Adrenal gland (tissue), 12 donors: ENCODE data around the gene LRBA. TPM values are rescaled to one million over a fixed set of nuclear protein-coding genes. Genes with fewer than 3 reads are reported as not detected.
A peak's percentile ranks its signal among the peaks of the same experiment; 100 is the strongest.

Experiments used
- DNase-seq, 7 donors: peaks; one replicate each; pipeline ENCODE4 v3.0.0-alpha.2; 2019 to 2020
- H3K27ac ChIP-seq, 5 donors: fragments of 200-600 bp; sonication (generic) in 4 of 5; 1 replicate in 3 of 5; 2 replicates in 2 of 5; pipeline versions ENCODE4 v1.5.1 to v1.8.0; 2016 to 2020; ENCODE audit warnings: mild to moderate bottlenecking in 1 of 5
- H3K27me3 ChIP-seq: fragments of 200-600 bp; 2 replicates; pipeline ENCODE4 v1.8.0; 2021
- H3K36me3 ChIP-seq, 2 donors: fragments of 200-600 bp; replicated peaks in 1 of 2; 1 replicate in 1 of 2; 2 replicates in 1 of 2; pipeline versions ENCODE4 v1.5.1 to v1.8.0; 2018 to 2022
- H3K4me1 ChIP-seq, 2 donors: fragments of 200-600 bp; replicated peaks in 1 of 2; 1 replicate in 1 of 2; 2 replicates in 1 of 2; pipeline versions ENCODE4 v1.5.1 to v1.8.0; 2018 to 2021
- H3K4me3 ChIP-seq, 4 donors: fragments of 200-600 bp; sonication (generic) in 3 of 4; one replicate each; pipeline ENCODE4 v1.5.1; 2016 to 2018
- H3K9me3 ChIP-seq, 3 donors: fragments of 200-600 bp; sonication (generic) in 1 of 3; replicated peaks in 1 of 3; 1 replicate in 2 of 3; 2 replicates in 1 of 3; pipeline versions ENCODE4 v1.5.1 to v1.8.0; 2016 to 2021
- POLR2A ChIP-seq, 2 donors: fragments of 450-650 bp; IDR thresholded peaks; one replicate each; pipeline ENCODE4 v1.6.1; 2017; ENCODE audit warnings: antibody characterized with exemption in 2 of 2, mild to moderate bottlenecking in 2 of 2, moderate library complexity in 1 of 2
- WGBS, 4 donors: extraction: QIAGEN DNeasy Blood & Tissue Kit in 2 of 4; methylation state at CpG; one replicate each; pipeline versions ENCODE4 v1.1.5 to v1.1.7; 2013 to 2017; 5-methylcytosine and 5-hydroxymethylcytosine counted together
- intact Hi-C, 2 donors: fragments of 100-400 bp; cut with DNase I; formaldehyde crosslinking; loops; one replicate each; pipeline versions ENCODE4 v1.14.1 to v1.15.0; 2022 to 2023
- polyA plus RNA-seq, 3 donors: library from polyadenylated mRNA; stranded (reverse); fragments of 200-250 nt in 2 of 3; fragments of 350-450 nt in 1 of 3; fragmentation: Illumina TruSeq in 1 of 3; extraction: RNeasy Lipid Tissue Mini Kit (QIAGEN cat#74804) in 1 of 3; gene quantifications; one replicate each; pipeline ENCODE4 v1.2.3, GENCODE V29; 2013 to 2014
- total RNA-seq, 9 donors: library from RNA; depleted of rRNA in 4 of 9; stranded (reverse); fragments of >200 nt in 4 of 9; fragments of 120-200 nt in 1 of 9; fragmentation: NEBNext Ultra II Directional in 1 of 9; extraction: Animal tissue kit (Norgen Biotek cat#: 25700) in 1 of 9; gene quantifications; one replicate each; pipeline versions ENCODE4 v1.1.0 to v1.2.4, GENCODE V29; 2013 to 2023
- TF ChIP-seq, protein P1 (sequence below), 6 experiments: fragments of 450-650 bp in 4 of 6; fragments of 200-600 bp in 2 of 6; sonication (generic) in 1 of 6; IDR thresholded peaks; 1 replicate in 5 of 6; 2 replicates in 1 of 6; pipeline versions ENCODE4 v1.5.1 to v1.8.0; 2016 to 2021; ENCODE audit warnings: antibody characterized with exemption in 6 of 6, mild to moderate bottlenecking in 2 of 6, moderate library complexity in 1 of 6
- donor health status: healthy with polysubstance abuse.
- donor health status: Bipolar disorder and iron deficiency.
- donor health status: DM: yes; HTN: yes; CAD: no.
- donor health status: DM: no; HTN: no; CAD: no.
- donor health status: DM: no; HTN: no; CAD: no.
- donor health status: DM: yes; HTN: yes; CAD: no.

Gene LRBA
- total and polyA plus RNA-seq, 12 donors: 9.6 to 106 (median 40.6) TPM

GRCh38 chr4:151025759-151026158 is 10.7 kb upstream of the LRBA start:
- 87 to 92% (median 91%) methylated on average over 3 of the region's 3 CpGs for WGBS, 4 donors
- H3K4me1 ChIP-seq: no peaks in the 10 kb centered on the region
- intact Hi-C loops: no loop called here

GRCh38 chr4:151022586-151022985 is 7.5 kb upstream of the LRBA start:
- intact Hi-C loops: no loop called here

More at GRCh38 chr4:151025759-151026158, 10.7 kb upstream of the LRBA start:
- Histone ChIP-seq H3K9me3 (no peaks in the 10 kb centered on the region), H3K36me3 (no peaks in the 10 kb centered on the region), H3K27ac (no peak overlapping the region), H3K4me3 (no peak overlapping the region), H3K27me3 (no peaks in the 10 kb centered on the region)
- DNase-seq: no peak
- TF ChIP-seq POLR2A (IDR thresholded peaks at IDR 0.05): no peak
- TF ChIP-seq, protein P1, sequence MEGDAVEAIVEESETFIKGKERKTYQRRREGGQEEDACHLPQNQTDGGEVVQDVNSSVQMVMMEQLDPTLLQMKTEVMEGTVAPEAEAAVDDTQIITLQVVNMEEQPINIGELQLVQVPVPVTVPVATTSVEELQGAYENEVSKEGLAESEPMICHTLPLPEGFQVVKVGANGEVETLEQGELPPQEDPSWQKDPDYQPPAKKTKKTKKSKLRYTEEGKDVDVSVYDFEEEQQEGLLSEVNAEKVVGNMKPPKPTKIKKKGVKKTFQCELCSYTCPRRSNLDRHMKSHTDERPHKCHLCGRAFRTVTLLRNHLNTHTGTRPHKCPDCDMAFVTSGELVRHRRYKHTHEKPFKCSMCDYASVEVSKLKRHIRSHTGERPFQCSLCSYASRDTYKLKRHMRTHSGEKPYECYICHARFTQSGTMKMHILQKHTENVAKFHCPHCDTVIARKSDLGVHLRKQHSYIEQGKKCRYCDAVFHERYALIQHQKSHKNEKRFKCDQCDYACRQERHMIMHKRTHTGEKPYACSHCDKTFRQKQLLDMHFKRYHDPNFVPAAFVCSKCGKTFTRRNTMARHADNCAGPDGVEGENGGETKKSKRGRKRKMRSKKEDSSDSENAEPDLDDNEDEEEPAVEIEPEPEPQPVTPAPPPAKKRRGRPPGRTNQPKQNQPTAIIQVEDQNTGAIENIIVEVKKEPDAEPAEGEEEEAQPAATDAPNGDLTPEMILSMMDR (IDR thresholded peaks at IDR 0.05): no peak

DNA sequence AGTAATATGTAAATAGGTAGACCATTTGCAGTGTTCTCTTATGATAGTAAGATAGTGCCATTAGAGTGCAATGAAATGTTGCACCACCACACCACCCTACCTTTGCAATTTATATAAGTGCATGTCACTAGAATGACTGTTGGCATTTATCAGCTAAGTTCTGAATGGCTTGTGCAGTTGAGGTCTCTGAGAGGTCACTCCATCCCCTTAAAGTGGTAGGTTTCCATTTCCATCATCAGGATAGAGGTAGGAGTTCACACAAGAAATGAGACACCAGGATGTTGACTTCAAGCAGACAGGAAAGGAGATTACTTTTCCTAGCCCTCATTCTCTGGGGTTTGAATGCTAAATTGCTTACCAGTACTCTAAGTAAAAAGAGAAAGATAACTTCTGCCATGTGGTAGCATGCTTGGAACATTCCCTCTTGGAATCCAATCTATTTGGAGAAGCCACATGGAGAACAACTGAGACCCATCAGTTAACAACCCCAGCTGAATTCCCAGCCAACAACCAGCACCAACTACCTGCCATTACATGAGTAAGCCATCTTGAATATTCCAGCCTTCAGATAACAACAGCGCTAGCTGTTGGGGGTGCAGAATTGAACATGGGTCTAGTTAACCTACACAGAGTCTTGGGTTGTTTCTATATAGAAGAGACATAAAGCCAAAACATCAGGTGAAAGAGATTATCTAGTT is 6.7 kb upstream of the LRBA start:
- intact Hi-C loops: no loop called here
- Histone ChIP-seq H3K27ac (no peak overlapping the region), H3K4me1 (peaks cover 0 to 1% of the 10 kb centered on the region in 2 donors), H3K27me3 (no peaks in the 10 kb centered on the region), H3K9me3 (no peaks in the 10 kb centered on the region), H3K36me3 (no peaks in the 10 kb centered on the region), H3K4me3 (no peak overlapping the region)
- DNase-seq: no peak
- TF ChIP-seq, protein P1 (IDR thresholded peaks at IDR 0.05): no peak
- no peak for TF ChIP-seq POLR2A (IDR thresholded peaks at IDR 0.05)
- 82 to 100% (median 95%) methylated on average over 1 of the region's 1 CpG for WGBS, 4 donors

More at GRCh38 chr4:151022586-151022985, 7.5 kb upstream of the LRBA start:
- DNase-seq: no peak
- WGBS, 4 donors: 66 to 68% (median 67%) methylated on average over 2 of the region's 2 CpGs
- H3K27me3 ChIP-seq: no peaks in the 10 kb centered on the region
- TF ChIP-seq POLR2A (IDR thresholded peaks at IDR 0.05): no peak
- TF ChIP-seq, protein P1 (IDR thresholded peaks at IDR 0.05): no peak
- no peak overlapping the region for H3K27ac ChIP-seq
- no peaks in the 10 kb centered on the region for H3K36me3 ChIP-seq
- H3K4me1 ChIP-seq: no peaks in the 10 kb centered on the region
- no peaks in the 10 kb centered on the region for H3K9me3 ChIP-seq
- no peak overlapping the region for H3K4me3 ChIP-seq

DNA sequence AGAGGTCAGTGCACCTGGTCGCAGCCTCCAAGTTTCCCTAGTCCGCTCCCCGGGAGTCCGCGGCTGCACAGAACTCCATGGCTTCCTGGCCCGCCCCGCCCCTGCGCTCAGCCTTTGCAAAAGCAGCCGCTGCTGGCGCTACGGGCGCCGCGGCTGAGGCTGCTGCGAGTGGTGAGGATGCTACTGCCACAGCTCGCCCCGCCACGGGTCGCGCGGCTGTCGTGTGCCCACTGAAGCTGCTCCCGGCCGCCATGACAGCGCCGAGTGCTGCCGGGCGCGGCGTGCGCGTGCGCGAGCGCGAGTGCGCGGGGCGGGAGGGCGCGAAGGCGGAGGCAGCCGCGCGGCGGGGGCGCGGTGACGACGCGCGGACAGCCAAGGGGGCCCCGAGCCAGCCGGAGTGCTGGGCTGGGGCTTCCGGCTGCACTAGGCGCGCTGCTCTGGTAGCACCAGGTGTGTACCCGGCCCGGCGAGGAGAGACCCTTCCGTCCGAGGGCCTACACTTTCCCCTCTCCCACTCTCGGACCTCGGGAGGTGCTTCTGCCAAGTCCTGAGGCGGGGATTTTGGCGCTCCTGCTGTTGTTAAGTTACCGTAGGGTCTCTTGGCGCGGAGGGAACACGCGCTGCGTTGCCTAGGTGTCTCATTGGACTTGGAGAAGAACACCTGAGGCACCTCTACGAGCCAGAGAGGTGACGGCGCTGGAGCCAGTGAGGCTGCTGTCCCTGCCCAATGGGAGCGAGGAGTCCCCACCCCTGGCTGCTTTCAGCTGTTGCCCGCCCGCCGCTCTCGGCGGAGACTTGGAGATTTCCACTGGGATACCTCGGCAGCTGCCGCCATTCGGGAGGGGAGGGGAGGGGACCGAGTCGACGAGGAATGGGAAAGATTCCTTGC is 619 bp upstream of the LRBA start:
- DNase-seq: peak; percentile 78 to 88 (median 80)
- H3K4me3 ChIP-seq: peak overlapping the region; percentile 79 to 92 (median 89)
- peak overlapping the region; percentile 91 to 99 (median 93) for H3K27ac ChIP-seq
- intact Hi-C loops: no loop called here
- WGBS, 4 donors: 0% methylated on average over 13 to 87 of the region's 87 CpGs
- no peaks in the 10 kb centered on the region for H3K9me3 ChIP-seq
- TF ChIP-seq, protein P1 (IDR thresholded peaks at IDR 0.05): no peak
- peak; percentile 59 to 88 for TF ChIP-seq POLR2A (IDR thresholded peaks at IDR 0.05)
- H3K27me3 ChIP-seq: no peaks in the 10 kb centered on the region
- H3K36me3 ChIP-seq: no peaks in the 10 kb centered on the region
- peaks cover 9 to 25% of the 10 kb centered on the region in 2 donors for H3K4me1 ChIP-seq
